ENCODE results near the gene PPP1R9B.

PPP1R9B gene

GRCh38 chr17:50150354-50151040 lies at the start of gene PPP1R9B:
Gene PPP1R9B, minus strand, starts transcription at chr17:50150677. Its CDS starts 164 bp downstream, at chr17:50150513.
- DNase-seq (ENCODE audit: low spot score), result no peak

- peak; percentile 92 for DNase-seq (ENCODE audit: low spot score)
Measured at GRCh38 chr17:50199803-50200456, 49.5 kb upstream of the PPP1R9B start.

GRCh38 chr17:50199211-50199802 lies 48.8 kb upstream of the PPP1R9B start:
- DNase-seq (ENCODE audit: low spot score), result no peak

- no peak for DNase-seq (ENCODE audit: low spot score)
Measured at GRCh38 chr17:50198026-50198669, 47.7 kb upstream of the PPP1R9B start.

- DNase-seq (ENCODE audit: low spot score), result no peak
Measured at GRCh38 chr17:50196826-50197225, 46.3 kb upstream of the PPP1R9B start.

- no peak for DNase-seq (ENCODE audit: low spot score)
Measured at GRCh38 chr17:50196036-50196435, 45.6 kb upstream of the PPP1R9B start.

- DNase-seq (ENCODE audit: low spot score), result no peak
Measured at GRCh38 chr17:50194934-50195865, 44.7 kb upstream of the PPP1R9B start.

- no peak for DNase-seq (ENCODE audit: low spot score)
Measured at GRCh38 chr17:50194140-50194933, 43.9 kb upstream of the PPP1R9B start.

- no peak for DNase-seq (ENCODE audit: low spot score)
Measured at GRCh38 chr17:50192618-50193291, 42.3 kb upstream of the PPP1R9B start.

GRCh38 chr17:50192144-50192617 lies 41.7 kb upstream of the PPP1R9B start:
- DNase-seq (ENCODE audit: low spot score), result no peak

- DNase-seq (ENCODE audit: low spot score), result no peak
Measured at GRCh38 chr17:50191359-50192143, 41.1 kb upstream of the PPP1R9B start.

GRCh38 chr17:50190603-50191358 lies 40.3 kb upstream of the PPP1R9B start:
- DNase-seq (ENCODE audit: low spot score), result no peak

- no peak for DNase-seq (ENCODE audit: low spot score)
Measured at GRCh38 chr17:50190293-50190602, 39.8 kb upstream of the PPP1R9B start.

- no peak for DNase-seq (ENCODE audit: low spot score)
Measured at GRCh38 chr17:50189550-50190292, 39.2 kb upstream of the PPP1R9B start.

GRCh38 chr17:50188921-50189549 lies 38.6 kb upstream of the PPP1R9B start:
- DNase-seq (ENCODE audit: low spot score), result no peak

GRCh38 chr17:50188531-50188920 lies 38.0 kb upstream of the PPP1R9B start:
- DNase-seq (ENCODE audit: low spot score), result no peak

GRCh38 chr17:50187751-50188530 lies 37.5 kb upstream of the PPP1R9B start:
- DNase-seq (ENCODE audit: low spot score), result no peak
